HepG2 (cell line): ENCODE measurements around the gene LRRN4. TPM values are rescaled to one million over a fixed set of nuclear protein-coding genes. Genes with fewer than 3 reads are reported as not detected.

Experiments used
- ARNTL ChIP-seq: sonication (generic); formaldehyde crosslinking; IDR thresholded peaks from 2 replicates; pipeline ENCODE4 v1.4.0; 2020; ENCODE audit warnings: mild to moderate bottlenecking, missing genetic modification reagents
- BCL6 ChIP-seq: IDR thresholded peaks from 2 replicates; pipeline ENCODE4 v1.6.1; 2016; ENCODE audit warnings: missing genetic modification reagents, missing compliant biosample characterization
- CBX5 ChIP-seq: sonication (generic); formaldehyde crosslinking; IDR thresholded peaks from 2 replicates; pipeline ENCODE4 v1.4.0; 2020; ENCODE audit warnings: missing genetic modification reagents, borderline replicate concordance
- DPF2 ChIP-seq: sonication (generic); formaldehyde crosslinking; IDR thresholded peaks from 2 replicates; pipeline ENCODE4 v1.4.0; 2020; ENCODE audit warnings: mild to moderate bottlenecking, low read depth, missing genetic modification reagents, borderline replicate concordance
- FOSL1 ChIP-seq: sonication (generic); formaldehyde crosslinking; IDR thresholded peaks from 2 replicates; pipeline ENCODE4 v1.9.0; 2021; ENCODE audit warnings: missing genetic modification reagents, borderline replicate concordance
- FOXK1 ChIP-seq: sonication (generic); formaldehyde crosslinking; IDR thresholded peaks from 2 replicates; pipeline ENCODE4 v1.4.0; 2020; ENCODE audit warnings: low read depth, missing genetic modification reagents, borderline replicate concordance
- HMG20A ChIP-seq: IDR thresholded peaks from 2 replicates; pipeline ENCODE4 v1.6.1; 2016; ENCODE audit warnings: borderline replicate concordance
- KDM6A ChIP-seq: IDR thresholded peaks from 2 replicates; pipeline ENCODE4 v1.6.1; 2016; ENCODE audit warnings: low read depth
- NCOR1 ChIP-seq: fragments of 200-600 bp; sonication (generic); IDR thresholded peaks from 2 replicates; pipeline ENCODE4 v1.7.0; 2017; ENCODE audit warnings: antibody characterized with exemption, low read length, borderline replicate concordance
- RARA ChIP-seq: IDR thresholded peaks from 2 replicates; pipeline ENCODE4 v1.6.1; 2016; ENCODE audit warnings: missing genetic modification reagents, missing compliant biosample characterization
- RBM22 ChIP-seq: fragments of 200-400 bp; formaldehyde crosslinking; optimal IDR thresholded peaks from 2 replicates; pipeline ENCODE3; 2017; ENCODE audit warnings: mild to moderate bottlenecking, low read length, moderate library complexity
- SIX1 ChIP-seq: sonication (generic); formaldehyde crosslinking; IDR thresholded peaks from 2 replicates; pipeline ENCODE4 v1.4.0; 2020; ENCODE audit warnings: missing genetic modification reagents, borderline replicate concordance
- SP5 ChIP-seq: IDR thresholded peaks from 2 replicates; pipeline ENCODE4 v1.6.1; 2016; ENCODE audit warnings: low read depth, borderline replicate concordance
- SRSF1 ChIP-seq: fragments of 200-400 bp; formaldehyde crosslinking; optimal IDR thresholded peaks from 2 replicates; pipeline ENCODE3; 2017; ENCODE audit warnings: mild to moderate bottlenecking, low read depth, low read length, moderate library complexity
- TCF7L2 ChIP-seq: IDR thresholded peaks from 2 replicates; pipeline ENCODE4 v1.6.1; 2011; ENCODE audit warnings: mild to moderate bottlenecking, low read depth, low read length, moderate library complexity
- ZBTB7A ChIP-seq: sonication (generic); formaldehyde crosslinking; IDR thresholded peaks from 2 replicates; pipeline ENCODE4 v1.8.0; 2022; ENCODE audit warnings: mild to moderate bottlenecking, missing genetic modification reagents
- ZFAT ChIP-seq: sonication (generic); formaldehyde crosslinking; conservative IDR thresholded peaks from 2 replicates; pipeline ENCODE4 v1.8.1; 2023; ENCODE audit warnings: missing genetic modification reagents, inconsistent platforms
- ZNF24 ChIP-seq: fragments of 450-650 bp; IDR thresholded peaks from 2 replicates; pipeline ENCODE4 v1.6.1; 2017; ENCODE audit warnings: antibody characterized with exemption, mild to moderate bottlenecking
- ZNF484 ChIP-seq: sonication (generic); formaldehyde crosslinking; IDR thresholded peaks from 2 replicates; pipeline ENCODE4 v1.5.1; 2020; ENCODE audit warnings: mild to moderate bottlenecking, low read depth, missing genetic modification reagents, borderline replicate concordance
- ZNF75D ChIP-seq: sonication (generic); formaldehyde crosslinking; IDR thresholded peaks from 2 replicates; pipeline ENCODE4 v1.8.1; 2023; ENCODE audit warnings: missing genetic modification reagents, mild to moderate bottlenecking, borderline replicate concordance
- ZNF839 ChIP-seq: sonication (generic); formaldehyde crosslinking; IDR thresholded peaks from 2 replicates; pipeline ENCODE4 v1.4.0; 2020; ENCODE audit warnings: missing genetic modification reagents, mild to moderate bottlenecking, borderline replicate concordance
- ZNF878 ChIP-seq: sonication (generic); formaldehyde crosslinking; IDR thresholded peaks from 2 replicates; pipeline ENCODE4 v1.8.1; 2023; ENCODE audit warnings: mild to moderate bottlenecking, missing genetic modification reagents, moderate library complexity
- ZSCAN9 ChIP-seq: IDR thresholded peaks from 2 replicates; pipeline ENCODE4 v1.6.1; 2016; ENCODE audit warnings: borderline replicate concordance
- polyA plus RNA-seq, 8 experiments: library from polyadenylated mRNA; depleted of rRNA in 3 of 8; stranded (reverse) in 7 of 8; unstranded in 1 of 8; fragments of >200 nt; fragmentation: Illumina TruSeq in 4 of 8; extraction: Trizol in 4 of 8; gene quantifications; 2 replicates each; pipeline versions ENCODE4 v1.2.1 to v1.2.3, GENCODE V29; 2011 to 2016; ENCODE audit warnings: low read depth in 4 of 8, missing spikeins in 1 of 8, mixed read lengths in 1 of 8; ENCODE audit not compliant: insufficient read depth in 1 of 8
- total RNA-seq, 5 experiments: library from RNA; depleted of rRNA; stranded (reverse); fragments of >200 nt; fragmentation: Illumina TruSeq; extraction: Trizol; gene quantifications; 2 replicates each; pipeline ENCODE4 v1.2.3, GENCODE V29; 2016; ENCODE audit warnings: low read depth in 1 of 5
- TF ChIP-seq, protein P1 (sequence below): sonication (generic); formaldehyde crosslinking; IDR thresholded peaks from 2 replicates; pipeline ENCODE4 v1.4.0; 2020; ENCODE audit warnings: missing genetic modification reagents, mild to moderate bottlenecking, borderline replicate concordance
- TF ChIP-seq, protein P2 (sequence below): sonication (generic); formaldehyde crosslinking; IDR thresholded peaks from 2 replicates; pipeline ENCODE4 v1.5.0; 2020; ENCODE audit warnings: missing genetic modification reagents
- TF ChIP-seq, protein P3 (sequence below): IDR thresholded peaks from 2 replicates; pipeline ENCODE4 v1.6.1; 2016; ENCODE audit warnings: control low read depth
- TF ChIP-seq, protein P4 (sequence below): sonication (generic); IDR thresholded peaks from 2 replicates; pipeline ENCODE4 v1.6.1; 2016; ENCODE audit warnings: low read depth, borderline replicate concordance
- TF ChIP-seq, protein P5 (sequence below): sonication (generic); formaldehyde crosslinking; IDR thresholded peaks from 2 replicates; pipeline ENCODE4 v1.8.0; 2022; ENCODE audit warnings: missing genetic modification reagents, mild to moderate bottlenecking, borderline replicate concordance

LRRN4 gene
- total and polyA plus RNA-seq, 2 of the 13 experiments (the other 11 are each of a cell fraction or from before 2014, with no cell fraction given), result 0.15 to 0.20 TPM

DNA sequence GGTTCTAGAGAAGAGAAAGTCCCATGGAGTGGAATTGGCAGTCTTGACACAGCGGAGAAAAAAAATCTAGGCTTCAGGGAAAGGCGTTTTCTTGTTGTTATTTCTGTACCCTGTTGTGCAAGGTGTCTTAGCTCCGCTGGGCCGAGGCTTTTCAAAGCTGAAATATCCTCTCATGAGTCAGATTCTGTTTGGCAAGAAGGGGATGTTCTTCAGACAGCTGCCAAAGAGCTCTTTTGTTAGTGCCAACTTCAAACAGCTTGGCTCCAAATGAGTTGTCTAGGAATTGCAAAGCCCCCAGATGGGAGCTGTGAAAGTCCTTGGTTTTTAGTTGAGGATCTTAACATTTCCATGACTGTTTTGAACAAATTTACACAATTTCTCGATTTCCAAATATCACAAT, 45.6 kb downstream of the LRRN4 start (continued):
- TF ChIP-seq, protein P1, sequence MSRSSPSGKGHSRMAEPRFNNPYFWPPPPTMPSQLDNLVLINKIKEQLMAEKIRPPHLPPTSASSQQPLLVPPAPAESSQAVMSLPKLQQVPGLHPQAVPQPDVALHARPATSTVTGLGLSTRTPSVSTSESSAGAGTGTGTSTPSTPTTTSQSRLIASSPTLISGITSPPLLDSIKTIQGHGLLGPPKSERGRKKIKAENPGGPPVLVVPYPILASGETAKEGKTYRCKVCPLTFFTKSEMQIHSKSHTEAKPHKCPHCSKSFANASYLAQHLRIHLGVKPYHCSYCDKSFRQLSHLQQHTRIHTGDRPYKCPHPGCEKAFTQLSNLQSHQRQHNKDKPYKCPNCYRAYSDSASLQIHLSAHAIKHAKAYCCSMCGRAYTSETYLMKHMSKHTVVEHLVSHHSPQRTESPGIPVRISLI (CRISPR knock-in tag), result no peak
- TF ChIP-seq DPF2 (CRISPR knock-in tag) (no peak), FOSL1 (CRISPR knock-in tag) (peak; percentile 69; the same call in 1 of the 2 replicates), SP5 (peak; percentile 25; the same call in 1 of the 2 replicates), FOXK1 (CRISPR knock-in tag) (peak; percentile 49; the same call in 1 of the 2 replicates), ZNF484 (CRISPR knock-in tag) (no peak), HMG20A (CRISPR knock-in tag) (peak; percentile 70), ZSCAN9 (CRISPR knock-in tag) (no peak), TCF7L2 (peak; percentile 59; the same call in 1 of the 2 replicates), RBM22 (peak; percentile 52), ZNF878 (CRISPR knock-in tag) (no peak), SIX1 (CRISPR knock-in tag) (no peak), RARA (CRISPR knock-in tag) (peak; percentile 58), ZBTB7A (CRISPR knock-in tag) (no peak), CBX5 (CRISPR knock-in tag) (0 out of 2 replicates have a peak, but pooled peaks have one; percentile 48), ZNF24 (no peak), KDM6A (CRISPR knock-in tag) (no peak), SRSF1 (no peak), NCOR1 (no peak), ZNF75D (CRISPR knock-in tag) (no peak), ZFAT (CRISPR knock-in tag) (no peak), ARNTL (CRISPR knock-in tag) (no peak), ZNF839 (CRISPR knock-in tag) (no peak), BCL6 (CRISPR knock-in tag) (peak; percentile 96)
- TF ChIP-seq, protein P2, sequence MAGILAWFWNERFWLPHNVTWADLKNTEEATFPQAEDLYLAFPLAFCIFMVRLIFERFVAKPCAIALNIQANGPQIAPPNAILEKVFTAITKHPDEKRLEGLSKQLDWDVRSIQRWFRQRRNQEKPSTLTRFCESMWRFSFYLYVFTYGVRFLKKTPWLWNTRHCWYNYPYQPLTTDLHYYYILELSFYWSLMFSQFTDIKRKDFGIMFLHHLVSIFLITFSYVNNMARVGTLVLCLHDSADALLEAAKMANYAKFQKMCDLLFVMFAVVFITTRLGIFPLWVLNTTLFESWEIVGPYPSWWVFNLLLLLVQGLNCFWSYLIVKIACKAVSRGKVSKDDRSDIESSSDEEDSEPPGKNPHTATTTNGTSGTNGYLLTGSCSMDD (CRISPR knock-in tag), result no peak
- TF ChIP-seq, protein P3, sequence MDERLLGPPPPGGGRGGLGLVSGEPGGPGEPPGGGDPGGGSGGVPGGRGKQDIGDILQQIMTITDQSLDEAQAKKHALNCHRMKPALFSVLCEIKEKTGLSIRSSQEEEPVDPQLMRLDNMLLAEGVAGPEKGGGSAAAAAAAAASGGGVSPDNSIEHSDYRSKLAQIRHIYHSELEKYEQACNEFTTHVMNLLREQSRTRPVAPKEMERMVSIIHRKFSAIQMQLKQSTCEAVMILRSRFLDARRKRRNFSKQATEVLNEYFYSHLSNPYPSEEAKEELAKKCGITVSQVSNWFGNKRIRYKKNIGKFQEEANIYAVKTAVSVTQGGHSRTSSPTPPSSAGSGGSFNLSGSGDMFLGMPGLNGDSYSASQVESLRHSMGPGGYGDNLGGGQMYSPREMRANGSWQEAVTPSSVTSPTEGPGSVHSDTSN, result no peak
- TF ChIP-seq, protein P4, sequence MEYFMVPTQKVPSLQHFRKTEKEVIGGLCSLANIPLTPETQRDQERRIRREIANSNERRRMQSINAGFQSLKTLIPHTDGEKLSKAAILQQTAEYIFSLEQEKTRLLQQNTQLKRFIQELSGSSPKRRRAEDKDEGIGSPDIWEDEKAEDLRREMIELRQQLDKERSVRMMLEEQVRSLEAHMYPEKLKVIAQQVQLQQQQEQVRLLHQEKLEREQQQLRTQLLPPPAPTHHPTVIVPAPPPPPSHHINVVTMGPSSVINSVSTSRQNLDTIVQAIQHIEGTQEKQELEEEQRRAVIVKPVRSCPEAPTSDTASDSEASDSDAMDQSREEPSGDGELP, result no peak
- TF ChIP-seq, protein P5, sequence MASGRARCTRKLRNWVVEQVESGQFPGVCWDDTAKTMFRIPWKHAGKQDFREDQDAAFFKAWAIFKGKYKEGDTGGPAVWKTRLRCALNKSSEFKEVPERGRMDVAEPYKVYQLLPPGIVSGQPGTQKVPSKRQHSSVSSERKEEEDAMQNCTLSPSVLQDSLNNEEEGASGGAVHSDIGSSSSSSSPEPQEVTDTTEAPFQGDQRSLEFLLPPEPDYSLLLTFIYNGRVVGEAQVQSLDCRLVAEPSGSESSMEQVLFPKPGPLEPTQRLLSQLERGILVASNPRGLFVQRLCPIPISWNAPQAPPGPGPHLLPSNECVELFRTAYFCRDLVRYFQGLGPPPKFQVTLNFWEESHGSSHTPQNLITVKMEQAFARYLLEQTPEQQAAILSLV (CRISPR knock-in tag), result no peak
